EH (cell line): ENCODE results near the gene CASZ1.

ENCODE experiments used
- DNase-seq: peaks from one replicate; pipeline ENCODE4 v3.0.0-alpha.2; 2015; ENCODE audit warnings: low read depth

Gene CASZ1

DNA sequence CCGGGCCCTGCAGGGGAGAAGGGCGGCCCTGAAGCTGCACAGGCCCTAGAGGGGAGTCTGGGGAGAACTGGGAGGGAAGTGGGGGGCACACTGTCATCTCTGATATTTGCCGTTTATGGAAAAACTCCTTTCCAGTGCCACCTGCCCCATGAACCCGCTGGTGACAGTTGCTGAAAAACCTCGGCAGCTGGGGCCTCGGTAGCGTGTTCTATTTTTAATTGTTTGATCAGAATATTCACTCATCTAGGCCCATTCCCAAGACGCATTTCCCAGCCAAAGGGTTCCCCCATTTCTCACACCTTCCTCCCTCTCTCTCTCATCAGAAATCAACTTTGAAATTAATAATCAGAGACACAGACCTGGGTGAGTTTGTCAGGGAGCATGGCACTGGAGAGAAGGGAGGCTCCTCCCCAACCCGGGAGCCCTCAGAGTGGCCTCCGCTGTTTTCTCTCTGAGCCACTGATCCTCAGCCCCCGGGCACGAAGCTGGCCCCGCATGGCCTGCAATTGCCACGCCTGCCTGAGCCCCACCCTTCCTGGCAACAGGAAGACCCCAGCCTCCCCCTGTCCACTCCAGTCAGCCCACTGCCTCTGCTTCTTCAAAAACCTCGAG is 111.1 kb downstream of the CASZ1 start:
- no peak for DNase-seq

DNA sequence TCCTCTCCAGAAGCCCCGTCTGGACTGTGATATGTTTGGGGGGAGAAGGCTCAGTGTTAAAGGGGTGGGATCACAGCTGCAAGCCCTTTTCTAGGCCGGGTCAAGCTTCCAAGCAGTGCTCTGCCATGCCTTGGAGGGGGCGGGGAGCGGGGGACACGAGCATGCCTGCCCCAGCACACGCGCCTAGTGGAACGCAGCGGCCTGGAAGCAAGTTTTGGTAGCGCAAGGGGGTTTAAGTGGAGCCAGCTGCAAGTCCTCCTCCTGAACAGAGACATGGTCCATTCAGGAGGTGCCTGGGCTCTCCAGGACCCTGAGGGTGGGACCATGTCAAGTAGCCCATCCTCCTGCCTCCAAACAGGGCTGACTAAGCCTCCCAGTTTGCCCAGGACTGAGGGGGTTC is 112.2 kb downstream of the CASZ1 start:
- no peak for DNase-seq

DNA sequence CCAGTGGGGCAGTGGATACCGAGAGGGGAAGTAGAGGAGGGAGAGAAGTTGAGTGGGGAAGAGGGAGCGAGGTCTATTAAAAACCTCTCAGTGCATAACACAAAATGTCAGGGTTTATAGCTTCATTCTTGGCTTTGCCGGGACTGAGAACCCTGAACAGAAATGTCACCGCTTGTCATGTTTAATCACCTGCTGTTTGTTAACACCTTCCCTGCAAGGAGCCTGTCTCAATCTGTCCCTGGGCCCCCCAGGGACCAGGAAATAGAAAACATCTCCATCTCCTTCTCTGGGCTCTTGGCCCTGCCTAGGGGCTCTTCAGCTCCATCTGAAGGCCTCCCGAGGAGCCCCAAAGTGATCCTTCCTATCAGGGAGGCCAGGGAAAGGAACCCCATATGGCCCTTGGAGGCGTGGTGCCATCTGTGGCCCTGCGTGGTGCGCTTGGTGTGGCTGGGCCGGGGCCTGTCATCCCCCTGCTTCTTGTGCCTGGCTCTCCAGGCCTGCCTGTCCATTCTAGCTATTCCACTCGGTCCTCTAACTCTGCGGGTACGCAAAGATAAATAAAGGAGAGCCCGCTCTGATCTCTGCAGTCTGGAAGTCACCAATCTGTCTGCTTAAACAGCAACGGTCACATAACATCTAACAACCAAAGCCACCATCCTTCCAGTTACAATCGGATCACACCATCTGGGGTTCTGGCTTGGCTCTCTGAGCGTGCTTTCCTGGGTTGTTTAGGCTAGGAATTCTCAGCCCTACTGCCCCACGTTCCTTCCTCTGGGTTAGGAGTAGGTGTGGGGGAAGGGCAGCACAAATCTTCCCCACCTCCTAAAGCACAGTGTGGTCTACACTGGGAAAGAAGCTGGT is 113.8 kb downstream of the CASZ1 start:
- no peak for DNase-seq

DNA sequence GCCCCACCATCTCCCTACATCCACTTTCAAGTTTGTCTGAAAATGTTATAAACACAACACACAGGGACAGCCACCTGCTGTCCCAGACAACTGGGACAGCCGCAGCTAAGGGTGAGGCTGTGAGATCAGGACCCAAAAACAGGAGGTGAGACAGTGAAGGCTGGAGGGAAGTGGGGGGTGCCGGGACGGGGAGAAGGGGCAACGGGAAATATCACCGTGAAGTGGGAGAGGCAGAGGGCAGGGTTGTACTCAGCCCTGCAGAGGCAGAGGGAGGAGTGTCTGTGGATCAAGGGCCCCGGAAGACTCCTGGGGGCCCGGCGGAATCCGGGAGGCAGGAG is 114.4 kb downstream of the CASZ1 start:
- DNase-seq: no peak

GRCh38 chr1:10681296-10682107 is 114.9 kb downstream of the CASZ1 start:
- no peak for DNase-seq

- DNase-seq: no peak
These were observed 116.0 kb downstream of the CASZ1 start for GRCh38 chr1:10680487-10680886.

DNA sequence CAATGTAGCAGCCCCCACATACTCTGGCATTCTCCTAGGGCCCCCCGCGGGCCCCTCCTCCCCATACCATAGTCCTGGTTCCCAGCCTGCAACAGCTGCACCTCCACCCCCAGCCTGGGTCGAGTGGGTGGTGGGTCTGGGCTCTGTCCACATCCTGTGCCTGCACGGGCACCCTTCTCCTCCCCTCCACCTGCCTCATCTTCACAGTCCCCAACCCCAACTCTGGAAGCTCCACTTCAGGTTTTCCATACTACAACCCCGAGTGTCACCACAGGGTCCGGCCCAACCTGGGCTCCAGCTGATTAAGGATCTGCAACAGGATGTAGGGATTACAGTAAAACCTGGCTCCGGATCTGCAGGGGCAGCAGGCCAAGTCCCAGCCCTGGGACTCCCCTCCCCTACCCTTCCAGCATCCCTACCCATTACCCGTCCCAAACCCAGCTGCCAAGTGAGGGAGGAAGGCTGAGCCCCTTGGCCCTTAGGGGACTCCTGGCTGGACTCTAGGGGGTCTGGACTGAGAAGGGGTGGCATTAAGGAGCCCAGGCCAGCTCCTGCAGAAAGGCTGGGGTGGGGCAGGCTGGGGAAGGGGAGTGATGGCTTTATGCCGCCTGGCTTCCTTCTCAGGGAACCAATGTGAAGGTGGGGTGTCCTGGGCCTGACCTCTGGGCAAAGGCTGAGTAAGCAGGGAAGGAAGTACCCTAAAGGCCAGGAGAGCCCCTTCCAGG is 116.8 kb downstream of the CASZ1 start:
- DNase-seq: peak; percentile 72

GRCh38 chr1:10678852-10679251 is 117.6 kb downstream of the CASZ1 start:
- DNase-seq: no peak

DNA sequence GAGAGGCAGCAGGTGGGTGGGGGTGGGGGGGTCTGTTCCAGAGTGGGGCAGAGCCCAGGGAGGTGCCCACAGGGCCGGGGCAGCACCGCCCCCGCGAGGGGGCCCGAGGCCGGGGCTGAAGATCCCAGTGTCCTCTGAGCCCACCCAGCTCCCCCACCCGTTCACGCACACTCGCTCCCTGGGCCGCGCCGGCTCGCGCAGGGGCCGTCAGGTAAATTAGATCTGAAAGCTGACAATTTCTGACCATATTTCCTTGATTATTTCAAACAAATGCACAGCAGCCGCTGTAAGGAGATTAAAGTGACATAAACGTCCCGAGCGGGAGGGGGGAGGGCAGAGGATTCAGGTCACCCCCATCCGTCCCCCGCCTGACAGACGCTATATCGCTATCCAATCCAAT is 118.0 kb downstream of the CASZ1 start:
- DNase-seq: no peak

DNA sequence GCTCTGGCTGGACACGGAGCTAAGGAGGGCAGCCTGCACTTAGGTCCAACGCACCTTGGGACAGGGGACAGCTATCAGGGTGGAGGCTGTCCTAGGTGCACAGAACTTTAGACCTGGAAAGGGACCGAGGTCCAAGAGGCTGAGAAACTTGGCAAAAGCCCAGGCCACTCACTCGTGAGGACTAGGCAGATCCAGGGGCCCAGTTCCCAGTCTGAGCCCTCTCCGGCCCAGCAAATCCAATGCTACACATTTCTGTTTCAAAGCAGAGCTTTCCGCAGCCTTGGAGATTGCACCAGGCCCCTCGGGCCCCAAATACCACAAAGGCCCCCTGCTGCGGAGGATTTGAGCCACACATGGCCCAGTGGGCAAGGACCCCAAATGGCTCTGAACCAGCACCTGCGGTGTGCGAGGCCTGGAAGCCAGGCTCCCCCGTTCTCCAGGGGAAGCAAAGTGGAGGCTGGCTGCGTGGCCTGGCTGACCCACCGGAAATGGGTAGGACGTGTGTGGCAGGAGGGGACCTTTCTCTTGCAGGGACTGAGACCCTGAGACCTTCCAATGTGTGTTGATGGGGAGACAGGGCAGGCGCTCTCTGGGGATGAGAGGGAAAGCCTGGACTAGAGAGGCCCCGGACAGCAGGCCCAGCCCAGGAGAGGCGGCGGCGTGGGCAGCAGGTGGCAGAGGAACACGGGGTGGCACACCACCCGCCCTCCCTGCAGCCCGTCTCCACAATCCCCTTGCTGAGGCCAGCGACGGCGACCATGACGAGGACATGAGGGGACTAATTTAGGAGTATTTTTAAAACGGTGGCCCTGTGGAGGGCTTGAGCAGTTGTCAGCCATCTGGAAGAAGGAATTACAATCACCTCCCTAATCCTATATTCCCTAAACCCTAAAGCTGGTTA is 118.7 kb downstream of the CASZ1 start:
- peak; percentile 4 for DNase-seq

DNA sequence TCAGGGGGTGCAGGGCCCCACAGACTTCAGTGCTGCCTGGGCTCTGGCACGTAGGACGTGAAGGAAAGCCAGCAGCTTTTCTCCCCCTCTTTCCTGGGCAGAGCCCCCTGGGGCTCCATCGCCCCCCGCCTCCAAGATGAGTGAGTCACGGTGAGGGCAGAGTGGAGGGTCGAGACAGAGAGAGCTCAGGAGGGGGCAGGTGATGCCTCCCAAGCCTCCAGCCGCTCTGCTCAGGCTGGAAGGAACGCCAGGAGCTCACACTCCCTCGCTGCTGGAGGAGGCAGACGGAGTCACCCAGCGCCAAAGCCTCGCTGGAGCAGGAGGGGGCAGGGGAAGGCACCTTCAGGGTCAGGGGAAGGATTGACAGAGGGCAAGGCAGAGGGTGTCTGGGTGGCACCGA is 119.5 kb downstream of the CASZ1 start:
- DNase-seq: no peak

DNA sequence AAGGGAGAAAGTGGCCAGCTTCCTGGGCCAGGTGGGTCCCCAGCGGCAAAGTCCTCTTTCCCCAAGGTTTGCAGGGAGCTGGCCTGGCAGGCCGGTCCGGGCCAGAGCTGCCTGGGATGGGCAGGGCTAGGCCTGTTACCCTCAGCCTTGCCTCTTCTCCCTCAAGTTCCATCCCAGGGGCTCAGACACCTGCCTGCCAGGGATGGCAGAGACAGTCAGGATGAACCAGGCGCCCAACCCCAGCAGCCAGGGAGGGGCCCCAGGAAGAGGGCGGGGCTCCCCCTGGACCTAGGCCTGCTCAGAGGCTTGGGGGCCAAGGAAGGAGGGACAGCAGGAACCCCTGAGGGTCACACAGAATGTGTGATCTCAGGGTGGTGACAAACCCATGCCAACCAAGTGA is 120.6 kb downstream of the CASZ1 start:
- DNase-seq: no peak

GRCh38 chr1:10674700-10675609 is 121.5 kb downstream of the CASZ1 start:
- DNase-seq: no peak

GRCh38 chr1:10674222-10674621 is 122.2 kb downstream of the CASZ1 start:
- no peak for DNase-seq

DNA sequence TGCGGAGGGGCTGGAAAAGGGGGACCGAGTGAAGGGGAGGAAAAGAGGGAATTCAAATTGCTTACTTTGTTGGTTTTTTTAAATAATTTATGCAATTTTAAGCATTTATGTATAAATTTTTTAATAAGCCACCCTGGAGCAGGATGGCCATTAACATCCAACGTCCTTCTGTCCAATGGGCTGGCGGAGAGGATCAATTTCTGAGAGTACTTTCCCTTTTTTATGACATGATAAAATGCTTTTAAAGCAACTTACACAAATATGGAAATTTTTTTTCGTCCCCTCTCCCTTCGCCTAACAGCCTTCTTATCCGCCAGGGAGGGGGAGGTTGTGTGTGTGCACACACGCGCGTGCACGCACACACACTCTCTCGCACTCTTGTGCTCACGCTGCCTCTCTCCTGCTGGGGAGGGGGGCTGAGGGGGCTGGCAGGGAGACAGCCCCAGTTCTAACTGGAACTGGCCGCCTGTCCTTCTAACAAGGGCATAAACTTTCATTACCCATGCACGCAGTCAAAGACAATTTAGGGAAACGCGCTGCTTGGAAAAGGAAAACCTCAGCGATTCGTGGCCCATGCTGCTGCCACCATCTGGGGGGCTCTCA is 123.2 kb downstream of the CASZ1 start:
- no peak for DNase-seq

GRCh38 chr1:10672343-10673050 is 123.9 kb downstream of the CASZ1 start:
- no peak for DNase-seq

GRCh38 chr1:10671622-10672342 is 124.7 kb downstream of the CASZ1 start:
- no peak for DNase-seq

DNA sequence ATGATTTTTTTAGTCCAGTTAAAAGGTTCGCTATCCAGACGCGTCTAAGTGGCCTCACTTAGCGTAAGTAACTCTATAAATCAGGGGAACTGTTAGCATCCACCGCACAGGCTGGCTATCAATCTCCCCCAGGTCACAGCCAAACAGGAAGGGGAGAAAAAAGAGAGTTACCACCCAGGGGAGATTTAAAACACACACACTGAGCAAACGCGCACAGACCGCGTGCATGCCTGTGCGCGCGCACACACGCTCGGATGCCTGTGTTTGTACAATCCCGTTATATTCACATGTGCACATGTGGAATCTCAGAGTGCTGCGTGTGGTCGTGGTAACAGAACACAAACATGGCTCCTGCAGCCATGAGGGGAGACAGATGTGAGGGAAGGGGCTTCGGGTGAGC is 125.4 kb downstream of the CASZ1 start:
- DNase-seq: no peak
